Endothelial cell (in vitro differentiated cells): ENCODE results near the gene S100A16. TPM values are rescaled to one million over a fixed set of nuclear protein-coding genes. Genes with fewer than 3 reads are reported as not detected.

Experiments used
- DNase-seq: peaks from one replicate; pipeline ENCODE4 v3.0.0; 2021; ENCODE audit warnings: low spot score
- H3K27ac Mint-ChIP-seq: one replicate; pipeline ENCODE4 v1.8.0; 2021; ENCODE audit warnings: mixed read lengths, inconsistent platforms; ENCODE audit not compliant: unreplicated experiment
- H3K27me3 Mint-ChIP-seq: one replicate; pipeline ENCODE4 v1.8.0; 2021; ENCODE audit warnings: mild to moderate bottlenecking, moderate library complexity, mixed read lengths, inconsistent platforms; ENCODE audit not compliant: unreplicated experiment
- H3K36me3 Mint-ChIP-seq: one replicate; pipeline ENCODE4 v1.8.0; 2021; ENCODE audit warnings: mild to moderate bottlenecking, low read depth, mixed read lengths, inconsistent platforms; ENCODE audit not compliant: unreplicated experiment
- H3K4me1 Mint-ChIP-seq: one replicate; pipeline ENCODE4 v1.8.0; 2021; ENCODE audit warnings: mild to moderate bottlenecking, mixed read lengths, inconsistent platforms; ENCODE audit not compliant: unreplicated experiment
- H3K4me3 Mint-ChIP-seq: one replicate; pipeline ENCODE4 v1.8.0; 2021; ENCODE audit warnings: mild to moderate bottlenecking, mixed read lengths, inconsistent platforms; ENCODE audit not compliant: unreplicated experiment
- H3K9me3 Mint-ChIP-seq: one replicate; pipeline ENCODE4 v1.8.0; 2021; ENCODE audit warnings: mixed read lengths, inconsistent platforms; ENCODE audit not compliant: unreplicated experiment
- total RNA-seq: library from RNA; stranded (reverse); fragmentation: NEBNext Ultra II Directional; extraction: Animal tissue kit (Norgen Biotek cat#: 25700); gene quantifications from one replicate; pipeline ENCODE4 v1.2.1, GENCODE V29; 2021; ENCODE audit not compliant: unreplicated experiment
- TF ChIP-seq, protein P1 (sequence below): fragments of 200-600 bp; sonication (generic); IDR thresholded peaks from one replicate; pipeline ENCODE4 v1.5.0; 2021; ENCODE audit warnings: antibody characterized with exemption; ENCODE audit not compliant: unreplicated experiment

The S100A16 gene
- total RNA-seq, 1 donor from 2014 or later: 363 TPM

DNA sequence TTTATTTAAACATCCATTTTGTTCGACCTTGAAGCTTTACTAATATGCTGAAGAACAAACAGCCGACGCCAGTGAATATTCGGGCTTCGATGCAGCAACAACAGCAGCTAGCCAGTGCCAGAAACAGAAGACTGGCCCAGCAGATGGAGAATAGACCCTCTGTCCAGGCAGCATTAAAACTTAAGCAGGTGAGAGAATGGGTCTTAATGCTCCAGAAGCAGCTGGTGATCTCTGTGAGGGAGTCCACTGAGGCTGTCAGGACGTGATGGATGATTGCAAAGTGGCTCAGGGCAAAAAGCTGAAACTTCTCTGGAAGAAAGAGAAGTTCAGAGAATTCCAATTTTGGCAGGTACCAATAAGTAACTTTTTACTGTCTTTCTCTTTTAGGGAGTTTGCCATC lies 25.3 kb upstream of the S100A16 start:
- Mint-ChIP-seq H3K4me3 (no peak overlapping the region), H3K27ac (no peak overlapping the region), H3K4me1 (peaks cover 9% of the 10 kb centered on the region), H3K9me3 (peaks cover 1% of the 10 kb centered on the region), H3K36me3 (peaks cover 29% of the 10 kb centered on the region), H3K27me3 (peaks cover 7% of the 10 kb centered on the region)
- TF ChIP-seq, protein P1, sequence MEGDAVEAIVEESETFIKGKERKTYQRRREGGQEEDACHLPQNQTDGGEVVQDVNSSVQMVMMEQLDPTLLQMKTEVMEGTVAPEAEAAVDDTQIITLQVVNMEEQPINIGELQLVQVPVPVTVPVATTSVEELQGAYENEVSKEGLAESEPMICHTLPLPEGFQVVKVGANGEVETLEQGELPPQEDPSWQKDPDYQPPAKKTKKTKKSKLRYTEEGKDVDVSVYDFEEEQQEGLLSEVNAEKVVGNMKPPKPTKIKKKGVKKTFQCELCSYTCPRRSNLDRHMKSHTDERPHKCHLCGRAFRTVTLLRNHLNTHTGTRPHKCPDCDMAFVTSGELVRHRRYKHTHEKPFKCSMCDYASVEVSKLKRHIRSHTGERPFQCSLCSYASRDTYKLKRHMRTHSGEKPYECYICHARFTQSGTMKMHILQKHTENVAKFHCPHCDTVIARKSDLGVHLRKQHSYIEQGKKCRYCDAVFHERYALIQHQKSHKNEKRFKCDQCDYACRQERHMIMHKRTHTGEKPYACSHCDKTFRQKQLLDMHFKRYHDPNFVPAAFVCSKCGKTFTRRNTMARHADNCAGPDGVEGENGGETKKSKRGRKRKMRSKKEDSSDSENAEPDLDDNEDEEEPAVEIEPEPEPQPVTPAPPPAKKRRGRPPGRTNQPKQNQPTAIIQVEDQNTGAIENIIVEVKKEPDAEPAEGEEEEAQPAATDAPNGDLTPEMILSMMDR: no peak
- no peak for DNase-seq

DNA sequence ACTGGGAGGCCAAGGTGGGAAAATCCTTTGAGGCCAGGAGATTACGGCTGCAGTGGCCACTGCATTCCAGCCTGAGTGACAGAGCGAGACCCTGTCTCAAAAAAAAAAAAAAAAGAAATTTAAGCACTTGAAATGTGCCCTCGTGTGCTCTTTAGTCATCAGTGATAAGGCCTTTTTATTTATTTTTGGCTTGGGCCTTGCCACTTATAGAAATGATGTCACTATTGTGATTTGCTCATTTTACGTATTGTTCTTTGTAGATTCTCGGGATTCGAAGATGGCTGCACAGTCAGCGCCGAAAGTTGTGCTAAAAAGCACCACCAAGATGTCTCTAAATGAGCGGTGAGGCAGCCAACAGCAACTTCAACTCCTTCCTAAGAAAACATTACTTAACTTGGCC lies 23.4 kb upstream of the S100A16 start:
- TF ChIP-seq, protein P1: no peak
- peak overlapping the region; percentile 78 for H3K4me3 Mint-ChIP-seq
- H3K4me1 Mint-ChIP-seq: peaks cover 17% of the 10 kb centered on the region
- peak overlapping the region; percentile 74 for H3K27ac Mint-ChIP-seq
- no peak for DNase-seq
- peaks cover 31% of the 10 kb centered on the region for H3K36me3 Mint-ChIP-seq
- peaks cover 12% of the 10 kb centered on the region for H3K27me3 Mint-ChIP-seq
- H3K9me3 Mint-ChIP-seq: peaks cover 6% of the 10 kb centered on the region

DNA sequence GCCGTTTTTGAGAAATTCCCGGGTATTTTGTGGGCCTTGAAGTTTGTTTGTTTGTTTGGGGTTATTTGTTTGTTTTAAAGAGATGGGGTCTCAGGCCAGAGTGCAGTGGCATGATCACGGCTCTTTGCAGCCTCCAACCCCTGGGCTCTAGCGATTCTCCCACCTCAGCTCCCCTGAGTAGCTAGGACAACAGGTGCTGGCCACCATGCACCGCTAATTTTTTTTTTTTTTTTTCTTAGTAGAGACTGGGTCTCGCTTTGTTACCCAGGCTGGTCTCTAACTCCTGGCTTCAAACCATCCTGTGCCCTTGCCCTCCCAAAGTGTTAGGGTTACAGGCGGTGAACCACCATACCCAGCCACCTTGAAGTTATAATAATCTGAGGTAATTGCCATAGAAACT lies 22.9 kb upstream of the S100A16 start:
- Mint-ChIP-seq H3K27ac (peak overlapping the region; percentile 74), H3K36me3 (peaks cover 27% of the 10 kb centered on the region), H3K4me1 (peaks cover 17% of the 10 kb centered on the region), H3K27me3 (peaks cover 12% of the 10 kb centered on the region), H3K4me3 (peak overlapping the region; percentile 78), H3K9me3 (peaks cover 6% of the 10 kb centered on the region)
- no peak for DNase-seq
- TF ChIP-seq, protein P1: no peak

DNA sequence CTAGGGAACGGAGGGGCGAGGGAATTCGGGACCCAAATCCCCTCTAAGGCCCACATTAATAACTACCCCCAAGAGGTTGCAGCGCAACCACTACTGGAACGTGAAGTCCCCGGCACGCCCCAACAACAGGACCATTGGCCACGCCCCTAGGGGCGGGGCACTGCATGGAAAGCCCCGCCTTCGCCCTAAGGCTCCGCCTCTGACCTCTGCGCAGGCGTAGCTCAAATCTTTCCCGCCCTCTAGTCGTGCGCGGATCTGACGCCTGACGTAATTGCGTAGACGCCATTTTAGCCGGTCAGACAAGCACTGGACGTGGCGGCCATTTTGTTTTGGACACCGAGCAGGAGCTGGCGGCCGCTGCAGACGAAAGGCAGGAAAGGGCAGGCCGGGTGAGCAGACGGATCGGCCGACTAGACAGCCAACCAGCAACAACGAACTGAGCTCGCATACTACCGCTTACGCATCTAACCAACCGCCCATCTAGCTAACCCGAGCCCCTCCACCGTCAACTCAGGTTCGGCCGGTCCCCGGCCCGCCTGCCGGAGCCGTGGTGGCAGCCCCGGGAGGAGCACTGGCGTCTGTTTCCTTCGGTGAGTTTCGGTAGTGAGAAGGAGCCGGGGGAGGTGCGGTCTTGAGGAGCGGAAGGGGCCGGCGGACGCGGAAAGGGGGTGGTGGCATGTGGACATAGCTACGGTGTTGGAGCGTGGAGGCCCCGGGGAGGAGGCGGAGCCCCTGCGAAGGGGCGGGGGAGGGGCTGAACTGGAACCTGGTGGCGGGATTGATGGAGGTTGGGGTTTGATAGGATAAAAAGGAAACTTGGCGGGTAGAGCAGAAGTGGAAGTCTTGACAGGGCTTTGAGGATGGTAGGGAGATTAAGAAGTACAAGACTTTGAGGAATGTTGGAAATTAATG lies 21.1 kb upstream of the S100A16 start, which contains the start of gene CHTOP:
Gene CHTOP, plus strand, starts transcription at position 313 of the 912 bp plus-strand sequence. CDS start 2,523 bp downstream, outside the sequence.
- Mint-ChIP-seq H3K27me3 (peaks cover 12% of the 10 kb centered on the region), H3K4me3 (peak within 1 kb of the TSS; percentile 99), H3K27ac (peak within 1 kb of the TSS; percentile 98), H3K36me3 (peaks cover 26% of the 10 kb centered on the region), H3K4me1 (peaks cover 19% of the 10 kb centered on the region), H3K9me3 (peaks cover 6% of the 10 kb centered on the region)
- DNase-seq: peak; percentile 95
- TF ChIP-seq, protein P1: no peak
